Cortex of kidney (tissue), 1 donor: ENCODE measurements around the gene SYNE1.
"Not testable (repeated sequence)": the region's sequence is repeated elsewhere in the genome, so short reads cannot be mapped to it uniquely, and the experiment has no call there.

Source experiments
- DNase-seq: peaks from one replicate; lab custom pipeline; 2025; lab: John Stamatoyannopoulos, UW

The SYNE1 gene

DNA sequence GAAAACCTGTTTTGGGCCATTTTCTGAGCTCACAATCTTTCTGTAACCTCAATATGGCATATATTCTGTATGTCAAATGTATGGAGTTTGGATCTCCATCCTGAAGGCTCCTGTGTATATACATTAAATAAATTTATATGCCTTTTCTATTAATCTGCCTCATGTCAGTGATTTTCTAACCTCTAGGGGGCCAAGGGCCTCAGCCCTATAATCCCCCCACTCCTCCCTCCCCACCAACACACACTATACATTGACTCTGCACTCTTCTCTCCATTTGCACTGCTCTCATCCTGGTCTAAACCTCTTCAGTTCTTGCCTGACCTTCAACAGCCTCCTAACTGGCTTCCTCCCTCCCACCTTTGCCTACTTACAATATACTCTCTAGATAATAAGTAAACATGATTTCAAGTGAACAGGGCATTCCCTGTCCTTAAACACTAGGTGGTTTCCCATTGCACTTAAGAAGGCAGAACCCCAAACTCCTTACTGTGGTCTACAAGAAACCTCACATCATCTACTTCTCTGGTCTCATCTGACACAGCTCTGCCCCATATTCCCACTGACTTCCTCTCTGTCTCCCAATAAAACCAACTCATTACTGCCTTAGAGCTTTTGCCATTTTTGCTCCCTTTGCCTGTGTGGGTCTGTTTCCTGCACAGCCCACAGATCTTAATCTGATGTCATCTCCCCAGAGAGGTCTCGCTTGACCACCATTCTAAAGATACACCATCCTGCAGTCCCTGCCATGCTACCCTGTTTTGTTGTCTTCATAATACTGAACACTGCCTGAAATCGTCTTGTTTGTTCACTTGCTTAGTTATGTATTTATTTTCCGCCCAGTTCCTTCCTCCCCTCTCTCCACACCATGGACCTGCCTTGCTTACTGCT is 213.7 kb downstream of the SYNE1 start:
- no peak for DNase-seq

- not testable (repeated sequence) for DNase-seq
These were observed 215.7 kb downstream of the SYNE1 start for GRCh38 chr6:152421496-152421895.

GRCh38 chr6:152420696-152421095 is 216.5 kb downstream of the SYNE1 start:
- no peak for DNase-seq

DNA sequence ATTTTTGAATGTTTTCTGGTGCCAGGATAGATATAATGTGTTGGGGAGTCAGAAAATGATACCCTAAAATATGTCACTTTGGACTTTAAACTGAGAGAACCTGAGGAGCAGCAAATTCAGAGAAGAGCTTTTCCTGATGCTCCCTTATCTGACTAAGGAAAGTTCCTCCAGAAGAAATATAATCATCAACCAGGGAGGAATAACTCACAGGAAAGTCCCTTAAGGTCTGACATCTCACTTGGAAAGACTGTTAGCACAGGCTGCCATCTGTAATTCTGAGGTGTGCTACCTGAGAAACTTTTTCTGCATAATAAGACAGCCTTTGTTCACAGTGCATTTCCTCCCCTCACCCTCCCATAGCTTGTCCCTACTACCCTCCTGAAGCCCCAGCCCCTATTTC is 218.6 kb downstream of the SYNE1 start:
- no peak for DNase-seq

DNA sequence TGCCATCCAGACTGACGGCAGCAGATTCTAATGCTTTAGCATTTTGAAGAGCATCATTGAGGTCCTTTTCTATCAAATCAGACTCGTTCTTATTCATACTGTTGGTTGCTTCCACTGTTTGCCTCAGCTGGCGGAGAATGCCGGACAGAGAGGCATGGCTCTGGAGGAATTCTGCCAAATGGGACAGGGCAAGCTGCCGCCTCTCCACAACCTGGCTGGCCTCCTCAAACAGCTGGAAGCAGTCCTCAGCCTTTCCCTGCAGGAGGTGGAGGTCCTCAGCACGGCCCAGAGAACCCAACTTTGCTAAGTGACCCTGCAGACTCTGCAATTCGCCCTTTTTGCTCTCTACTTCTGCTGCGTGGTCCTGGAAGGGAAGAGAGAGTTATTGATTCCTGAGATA is 220.5 kb downstream of the SYNE1 start:
- DNase-seq = no peak

GRCh38 chr6:152404936-152405595 is 232.1 kb downstream of the SYNE1 start:
- no peak for DNase-seq

DNA sequence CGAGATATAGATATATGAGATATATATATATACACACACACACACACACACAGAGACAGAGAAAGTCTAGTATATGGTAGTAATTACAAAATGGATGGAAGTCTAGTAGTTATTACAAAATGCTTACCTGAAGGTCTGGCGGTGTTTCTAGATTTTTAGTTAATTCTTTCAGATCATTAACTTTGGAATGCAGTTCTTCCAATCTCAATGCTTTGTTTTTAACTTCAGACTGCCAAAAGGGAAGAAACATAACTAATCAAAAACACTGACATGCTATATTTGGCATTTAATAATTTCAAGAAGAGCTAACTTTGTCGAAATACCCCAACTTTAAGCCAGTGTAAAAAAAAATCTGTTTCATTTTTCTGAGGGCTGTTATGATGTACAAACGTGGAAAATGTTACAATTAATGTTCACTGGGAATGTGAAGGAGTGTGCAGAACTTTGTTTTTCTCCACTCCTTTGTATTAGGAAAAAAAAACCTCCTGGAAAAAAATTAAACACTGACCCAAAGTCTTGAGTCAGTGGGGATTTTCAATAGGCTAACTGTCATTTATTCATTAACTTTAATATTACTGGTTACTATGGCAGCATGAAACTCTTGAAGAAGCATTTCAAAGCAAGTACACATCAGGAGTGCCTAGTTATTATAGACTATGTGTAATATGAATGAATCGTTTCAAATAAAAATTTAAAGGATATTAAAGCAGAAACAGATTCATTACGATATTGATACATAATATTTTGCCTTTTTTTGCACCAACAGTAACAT is 232.9 kb downstream of the SYNE1 start:
- no peak for DNase-seq

DNA sequence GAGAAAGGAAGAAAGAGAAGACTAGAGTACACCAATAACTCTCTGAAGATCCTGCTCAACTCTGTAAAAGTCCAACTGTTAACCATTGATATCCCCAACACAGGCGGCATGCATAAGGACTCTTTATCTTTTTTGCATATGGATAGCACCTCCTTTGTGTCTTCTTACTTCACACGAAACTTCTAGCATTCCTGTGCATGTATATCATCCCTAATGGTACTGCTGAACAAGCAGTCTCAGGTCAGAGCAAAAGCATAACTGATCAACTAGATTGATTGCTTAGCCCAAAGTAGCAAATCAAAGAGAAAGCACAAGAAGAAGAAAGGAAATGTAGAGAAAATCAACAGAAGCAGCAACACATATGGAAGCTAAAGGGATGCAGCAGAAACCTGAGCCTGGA is 234.4 kb downstream of the SYNE1 start:
- no peak for DNase-seq

DNA sequence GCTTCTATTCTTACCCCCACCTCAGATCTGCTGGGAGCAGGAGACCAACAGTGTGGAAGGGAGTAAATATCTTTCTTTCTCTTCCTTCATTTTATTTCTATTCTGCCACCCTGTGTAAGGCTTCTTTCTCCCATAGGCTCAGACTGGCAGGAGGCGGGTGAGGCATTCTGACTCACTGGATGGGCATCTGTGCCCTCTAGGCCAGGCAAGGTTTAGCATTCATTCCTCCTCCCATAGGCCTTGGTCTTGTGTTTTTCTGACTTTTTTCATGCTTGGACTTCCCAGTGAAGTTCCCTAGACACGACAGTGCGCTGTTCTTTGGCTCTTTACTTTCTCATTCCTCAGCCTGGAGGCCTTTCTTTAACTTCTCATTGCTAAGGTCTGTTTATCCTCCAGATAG is 235.2 kb downstream of the SYNE1 start:
- DNase-seq = no peak

DNA sequence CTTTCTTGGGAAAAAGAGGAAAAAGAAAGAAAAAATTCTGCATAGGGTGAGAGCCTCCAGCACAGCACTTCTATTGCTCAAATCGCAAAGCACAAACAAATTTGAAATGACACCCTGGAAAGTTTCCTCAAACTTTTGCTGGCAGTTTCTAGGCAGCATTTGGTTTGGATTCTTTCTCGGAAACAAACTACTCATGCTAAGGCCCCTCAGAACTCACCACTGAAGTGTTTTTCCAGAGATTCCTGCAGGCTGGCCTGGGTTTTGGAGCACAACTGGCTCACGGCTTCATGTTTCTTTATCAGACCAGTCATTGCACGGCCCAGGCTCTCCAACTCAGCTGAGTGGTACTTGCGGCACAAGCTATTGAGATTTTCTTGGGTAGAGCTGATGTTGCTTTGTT is 237.8 kb downstream of the SYNE1 start:
- no peak for DNase-seq

DNA sequence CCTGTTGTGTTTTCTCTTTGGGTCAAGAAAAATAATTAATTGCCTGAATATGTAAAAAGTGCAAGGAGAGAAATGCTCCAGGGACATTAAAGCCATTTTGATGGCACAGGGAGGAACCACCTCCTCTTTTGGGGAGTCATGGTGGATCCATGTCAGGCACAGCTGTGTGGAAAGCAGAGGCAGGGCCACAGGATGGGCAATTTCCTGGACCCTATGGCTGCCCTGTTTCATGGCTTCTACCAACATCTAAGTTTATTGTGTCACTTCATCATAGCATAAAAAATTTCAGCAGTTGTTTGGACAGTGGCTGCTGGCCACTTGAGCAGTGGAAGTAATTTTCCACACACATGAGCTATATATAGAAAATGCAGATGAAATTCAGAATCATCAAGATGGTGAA is 238.2 kb downstream of the SYNE1 start:
- DNase-seq = no peak

DNA sequence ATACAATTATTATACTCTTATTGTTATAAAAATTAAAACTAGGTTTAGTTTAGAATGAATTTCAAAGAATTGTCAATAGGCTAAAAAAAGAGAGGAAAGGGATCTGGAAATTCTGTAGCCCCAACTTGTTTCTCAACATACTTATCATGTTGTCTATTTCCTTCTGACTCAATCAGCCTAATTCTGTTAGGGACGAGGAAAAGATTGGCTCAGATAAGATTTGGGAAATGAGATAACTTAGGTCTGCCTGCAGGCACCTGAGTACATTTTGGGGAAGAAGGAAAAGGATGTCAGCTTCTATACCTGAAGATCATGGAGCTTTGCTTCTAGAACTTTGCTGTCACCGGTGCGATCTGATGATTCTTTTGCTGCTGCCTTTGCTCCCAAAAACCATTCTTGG is 238.8 kb downstream of the SYNE1 start:
- no peak for DNase-seq

DNA sequence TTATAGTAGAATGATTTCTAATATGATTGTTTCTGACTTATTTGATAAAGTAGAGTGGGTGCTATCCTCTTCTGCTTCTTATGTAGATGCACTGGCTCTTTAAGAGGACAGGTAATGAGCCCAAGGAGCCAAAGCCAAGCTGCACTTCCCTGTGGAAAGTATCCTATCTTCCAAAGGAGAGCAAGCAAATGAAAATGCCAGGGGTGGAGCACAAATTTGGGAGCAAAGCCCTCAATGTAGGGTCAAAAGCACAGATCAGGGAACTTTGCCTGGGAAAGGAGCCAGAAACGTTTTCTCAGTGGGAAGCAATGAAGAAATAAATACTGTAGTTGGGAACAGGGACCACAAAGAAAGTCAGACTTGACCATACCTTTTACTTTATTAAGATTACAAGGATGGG is 242.9 kb downstream of the SYNE1 start:
- DNase-seq = no peak

GRCh38 chr6:152391179-152391880 is 245.8 kb downstream of the SYNE1 start:
- DNase-seq = no peak

DNA sequence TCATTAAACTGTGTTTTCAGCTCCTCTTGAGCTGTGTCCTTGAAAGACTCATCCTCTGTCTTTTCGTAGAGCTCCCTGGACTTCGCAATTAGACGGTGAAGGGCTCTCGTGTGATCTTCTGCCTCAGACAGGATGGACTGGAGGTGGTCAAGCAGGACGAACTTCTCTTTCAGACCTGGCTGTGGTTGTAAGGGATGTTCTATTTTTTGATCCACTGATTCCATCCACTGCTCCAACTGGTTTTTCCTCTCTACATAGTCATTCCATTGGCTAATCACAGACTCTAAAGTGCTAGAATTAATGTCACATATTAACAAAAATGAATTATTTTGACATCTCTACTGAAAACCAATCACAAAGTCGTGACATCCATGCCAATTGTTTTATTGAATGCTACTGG is 250.1 kb downstream of the SYNE1 start:
- no peak for DNase-seq

- DNase-seq = no peak
These were observed 251.0 kb downstream of the SYNE1 start for GRCh38 chr6:152386131-152386530.

DNA sequence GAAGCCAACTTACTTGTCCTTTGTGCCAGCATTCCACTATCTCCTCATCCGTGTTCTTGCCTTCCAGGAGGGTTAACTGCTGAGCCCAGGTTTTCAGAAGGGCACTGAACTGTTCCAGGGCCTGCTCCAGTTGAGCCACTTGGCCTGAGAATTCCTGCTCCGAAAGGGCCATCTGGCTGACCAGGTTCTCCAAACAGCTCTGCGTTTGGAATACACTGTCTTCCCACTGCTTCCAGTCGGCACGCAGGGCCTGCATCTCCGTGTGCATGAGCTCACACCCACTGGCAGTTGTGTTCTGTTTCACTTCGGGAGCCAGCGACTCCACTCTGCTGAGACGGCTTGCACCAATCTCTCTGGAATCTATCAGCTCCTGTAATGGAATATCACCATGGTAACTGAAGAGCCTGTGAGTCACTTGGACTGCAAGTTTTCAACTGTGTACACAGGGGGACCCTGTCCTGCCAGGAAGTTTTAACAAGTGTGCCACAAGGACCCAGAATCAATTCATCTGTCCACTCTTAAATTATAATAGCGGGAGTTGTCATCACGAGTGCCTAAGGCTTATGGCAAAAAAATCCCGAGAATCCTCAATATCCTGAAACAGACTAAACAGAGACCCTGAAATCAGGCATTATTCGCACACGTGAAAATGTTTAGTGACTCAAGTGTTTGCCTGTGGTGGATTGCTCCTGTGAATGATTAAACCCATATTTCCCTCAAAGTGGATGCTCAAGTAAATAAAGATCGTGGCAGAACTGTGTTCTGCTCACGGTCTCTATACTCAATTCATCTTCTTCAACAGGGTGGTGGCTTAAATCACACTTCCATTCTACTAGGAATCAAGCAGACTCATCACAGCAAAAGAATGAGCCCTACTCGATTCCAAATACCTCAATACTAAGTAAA is 255.9 kb downstream of the SYNE1 start:
- DNase-seq = no peak

DNA sequence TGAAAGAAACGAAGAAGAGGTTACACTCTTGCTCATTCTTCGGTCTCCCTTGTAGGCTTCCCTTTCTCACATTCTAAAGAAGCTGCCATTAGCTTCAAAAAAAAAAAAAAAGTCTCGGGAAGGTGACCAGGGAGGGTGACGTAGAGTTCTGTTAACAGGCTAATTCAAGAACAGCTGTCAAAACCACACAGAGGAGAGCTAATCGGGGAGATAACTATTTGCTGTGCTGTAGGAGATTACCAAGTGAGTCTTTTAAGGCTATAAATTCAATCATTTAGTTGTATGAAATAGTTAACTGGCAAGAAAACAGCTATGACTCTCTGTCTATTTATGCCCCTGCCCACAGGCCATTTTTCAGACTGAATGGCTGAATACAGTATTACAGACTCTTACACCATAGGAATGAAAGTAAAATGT is 256.8 kb downstream of the SYNE1 start:
- DNase-seq = no peak

DNA sequence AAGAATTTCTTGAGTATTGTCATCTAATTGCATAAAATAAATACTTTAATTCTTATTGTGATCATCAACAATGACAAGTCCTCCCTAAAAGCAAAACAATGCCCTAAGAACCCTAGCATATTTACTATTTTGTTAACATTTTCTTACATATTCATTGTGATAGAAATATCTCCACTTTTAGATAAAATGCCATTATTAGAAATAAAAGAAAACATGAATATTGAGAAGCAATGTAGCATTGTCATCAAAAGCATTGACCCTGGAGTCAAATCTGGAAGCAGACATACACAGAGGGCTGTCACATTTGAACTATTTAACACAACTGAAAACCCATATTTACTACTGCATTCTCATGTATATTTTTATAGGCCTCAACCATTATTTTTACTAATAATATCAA is 257.7 kb downstream of the SYNE1 start:
- no peak for DNase-seq

DNA sequence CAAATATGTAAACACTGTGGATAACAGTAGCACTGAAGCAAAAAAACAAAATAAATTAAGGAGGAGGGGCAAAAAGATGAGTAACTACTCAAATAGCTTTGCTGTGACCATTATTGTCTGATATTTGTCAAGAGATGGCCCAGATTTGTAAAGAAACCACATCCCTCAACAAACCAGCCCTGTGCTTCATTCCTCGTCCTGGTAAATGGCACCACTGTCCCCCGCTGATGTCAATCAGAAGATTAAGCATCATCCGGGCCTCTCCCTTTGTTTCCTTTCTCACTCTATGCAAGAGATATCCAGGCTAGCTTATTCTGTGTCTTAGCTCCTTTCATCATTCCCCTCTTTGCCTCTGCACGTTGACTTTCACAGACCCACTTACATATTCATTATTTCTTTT is 259.0 kb downstream of the SYNE1 start:
- DNase-seq = no peak

GRCh38 chr6:152375197-152375596 is 262.0 kb downstream of the SYNE1 start:
- DNase-seq = no peak
